Stimulated activated CD4-positive, alpha-beta T cell treated with anti-CD3 and anti-CD28 coated beads, Interleukin-15, amount 100 ng/mL, for 48 hours (primary cell): ENCODE measurements around the gene TSPAN14.
"Not testable (repeated sequence)": the region's sequence is repeated elsewhere in the genome, so short reads cannot be mapped to it uniquely, and the experiment has no call there.

Source experiments
- DNase-seq, 2 donors: peaks; one replicate each; pipeline ENCODE4 v3.0.0-alpha.2; 2020; ENCODE audit warnings: low read depth in 2 of 2

The TSPAN14 gene, protein sequence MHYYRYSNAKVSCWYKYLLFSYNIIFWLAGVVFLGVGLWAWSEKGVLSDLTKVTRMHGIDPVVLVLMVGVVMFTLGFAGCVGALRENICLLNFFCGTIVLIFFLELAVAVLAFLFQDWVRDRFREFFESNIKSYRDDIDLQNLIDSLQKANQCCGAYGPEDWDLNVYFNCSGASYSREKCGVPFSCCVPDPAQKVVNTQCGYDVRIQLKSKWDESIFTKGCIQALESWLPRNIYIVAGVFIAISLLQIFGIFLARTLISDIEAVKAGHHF

GRCh38 chr10:80453842-80454512 is at the start of gene TSPAN14:
TSPAN14 (plus strand) TSS chr10:80454310; CDS start chr10:80489234, 34,924 bp downstream.
- peak in 1 of 2 donors; percentile 70 for DNase-seq

- DNase-seq: no peak
Observed at GRCh38 chr10:80405035-80405434, 49.1 kb upstream of the TSPAN14 start.

- no peak for DNase-seq
Observed at GRCh38 chr10:80405626-80406025, 48.5 kb upstream of the TSPAN14 start.

DNA sequence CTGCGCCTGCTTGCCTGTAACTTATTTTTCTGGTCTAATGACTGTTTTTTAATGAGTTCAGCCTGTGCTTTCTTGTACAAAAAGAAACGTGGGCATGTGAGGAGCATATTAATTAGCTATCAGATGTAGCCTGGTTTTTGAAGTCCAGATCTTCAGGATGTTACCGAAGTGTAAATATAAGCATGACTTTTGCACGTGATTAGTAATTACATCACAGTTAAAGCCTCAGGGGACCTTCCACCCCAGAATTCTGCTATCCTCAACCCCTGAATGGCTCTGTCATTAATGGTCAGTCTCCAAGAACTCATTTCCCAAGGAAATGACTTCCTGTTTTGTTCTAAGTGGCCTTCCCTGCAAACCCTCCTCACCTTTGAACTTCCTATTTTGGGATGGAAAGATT is 47.9 kb upstream of the TSPAN14 start:
- DNase-seq: no peak

DNA sequence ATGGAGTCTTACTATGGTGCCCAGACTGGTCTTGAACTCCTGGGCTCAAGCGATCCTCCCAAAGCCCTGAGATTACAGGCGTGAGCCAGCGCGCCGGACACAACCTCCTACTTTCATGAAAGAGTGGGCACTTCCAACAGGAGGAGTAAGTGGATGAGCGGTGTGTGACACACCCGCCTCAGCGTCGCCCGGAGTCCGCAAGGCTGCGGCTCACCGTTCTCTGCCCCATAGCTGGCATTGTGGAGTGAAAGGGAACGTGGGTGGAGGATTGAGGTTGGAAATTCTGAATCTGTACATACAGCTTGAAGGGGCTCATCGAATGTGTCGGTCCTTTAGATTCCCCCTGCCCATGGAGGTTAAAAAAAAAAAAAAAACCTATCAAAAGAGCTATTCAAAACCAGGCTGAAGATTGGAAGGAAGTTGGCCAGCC is 46.3 kb upstream of the TSPAN14 start:
- DNase-seq: peak; percentile 43 to 58

GRCh38 chr10:80408242-80409101 is 45.6 kb upstream of the TSPAN14 start, which contains the start of gene PRXL2A:
PRXL2A (plus strand) TSS chr10:80408551; CDS start chr10:80420468, 11,917 bp downstream.
- peak; percentile 67 to 81 for DNase-seq

DNA sequence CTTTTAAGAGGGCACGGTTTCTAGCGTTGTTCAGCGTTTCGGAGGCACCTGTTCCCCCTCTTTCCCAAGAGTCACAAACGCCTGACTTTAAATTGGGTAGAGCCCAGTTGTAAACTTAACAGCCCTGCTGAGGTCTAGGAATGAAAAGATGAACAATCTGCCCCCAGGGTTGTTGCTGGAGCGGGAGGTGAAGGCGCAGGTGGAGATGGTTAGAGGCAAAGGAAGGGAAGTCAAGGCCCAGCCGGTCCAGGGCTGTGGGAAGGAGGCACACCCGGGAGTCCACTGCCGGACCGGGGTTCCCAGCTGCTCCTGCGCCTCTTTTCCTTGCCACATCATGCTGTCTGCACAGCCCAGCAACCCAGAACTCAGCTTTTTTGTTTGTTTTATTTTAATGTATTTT is 45.0 kb upstream of the TSPAN14 start:
- DNase-seq: no peak

- DNase-seq: no peak
Observed at GRCh38 chr10:80410122-80410521, 44.0 kb upstream of the TSPAN14 start.

DNA sequence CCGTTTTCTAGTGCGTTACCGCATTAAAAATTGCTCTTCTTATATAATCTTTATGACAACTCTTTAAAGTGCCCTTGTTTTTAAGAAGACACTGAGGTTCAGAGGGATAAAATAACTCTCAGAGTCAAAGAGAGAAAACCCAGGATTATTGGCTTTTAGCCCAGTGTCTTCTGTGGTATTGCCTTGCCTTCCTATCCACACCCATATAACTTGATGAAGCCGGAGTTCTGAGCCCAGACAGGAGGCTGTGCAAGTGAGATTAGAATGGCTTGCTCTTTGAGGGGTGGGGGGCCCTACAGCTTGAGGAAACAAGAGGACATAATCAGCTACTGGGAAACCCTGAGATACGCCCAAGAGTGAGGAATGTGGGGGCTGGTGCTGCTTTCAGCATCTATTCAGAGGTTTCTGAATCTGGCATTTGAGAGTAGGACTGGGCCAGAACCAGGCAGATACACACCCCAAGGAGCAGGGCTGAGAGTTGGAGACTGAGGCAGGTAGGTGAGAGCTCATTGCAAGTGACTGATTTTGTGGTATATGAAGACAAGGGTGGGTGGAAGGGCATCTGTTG is 43.4 kb upstream of the TSPAN14 start:
- DNase-seq: no peak

GRCh38 chr10:80411267-80411668 is 42.8 kb upstream of the TSPAN14 start:
- DNase-seq: no peak

DNA sequence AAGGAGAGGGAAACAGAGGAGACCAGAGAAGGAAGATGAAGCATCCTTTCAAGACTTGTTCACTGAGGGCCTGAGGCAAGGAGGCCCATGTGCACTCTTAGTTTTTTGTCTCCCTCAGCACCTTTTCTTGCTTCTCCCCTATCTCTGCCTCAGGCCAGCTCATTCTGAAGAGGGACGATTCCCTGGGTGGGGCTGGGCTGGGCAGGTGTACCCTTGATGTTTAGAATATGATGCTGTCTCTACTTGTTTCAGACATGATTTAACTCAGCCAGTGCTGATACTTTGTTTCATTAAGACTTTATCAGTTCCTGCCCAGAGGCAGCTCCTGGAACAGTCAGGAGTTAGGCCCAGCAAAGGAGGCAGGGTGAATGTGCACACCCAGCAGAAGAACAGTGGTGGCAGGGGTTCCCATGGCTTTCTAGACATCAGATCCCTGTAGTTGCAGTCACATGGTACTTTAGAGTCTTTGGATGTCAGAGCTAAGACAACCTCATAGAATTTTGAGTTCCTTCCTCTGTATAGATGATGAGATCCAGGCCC is 42.4 kb upstream of the TSPAN14 start:
- DNase-seq: no peak

DNA sequence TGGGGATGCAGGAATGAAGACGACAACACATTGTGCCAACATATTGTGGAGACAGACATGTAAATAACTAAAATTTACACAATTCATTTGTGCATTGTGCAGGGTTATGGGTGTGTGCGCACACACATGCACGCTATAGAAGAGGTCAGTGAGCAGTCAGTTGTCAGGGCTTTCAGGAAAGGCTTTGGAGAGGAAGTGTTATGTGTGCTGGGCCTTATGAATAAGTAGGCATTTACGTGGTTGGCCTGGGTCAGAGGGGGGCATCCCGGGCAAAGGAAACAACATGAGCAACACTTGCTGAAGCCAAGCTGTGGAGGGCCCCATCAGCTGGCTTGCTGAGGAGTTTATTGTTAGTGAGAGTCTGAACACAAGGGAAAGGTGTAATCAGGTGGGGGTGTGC is 41.6 kb upstream of the TSPAN14 start:
- DNase-seq: no peak

GRCh38 chr10:80413271-80413996 is 40.7 kb upstream of the TSPAN14 start:
- DNase-seq: no peak

DNA sequence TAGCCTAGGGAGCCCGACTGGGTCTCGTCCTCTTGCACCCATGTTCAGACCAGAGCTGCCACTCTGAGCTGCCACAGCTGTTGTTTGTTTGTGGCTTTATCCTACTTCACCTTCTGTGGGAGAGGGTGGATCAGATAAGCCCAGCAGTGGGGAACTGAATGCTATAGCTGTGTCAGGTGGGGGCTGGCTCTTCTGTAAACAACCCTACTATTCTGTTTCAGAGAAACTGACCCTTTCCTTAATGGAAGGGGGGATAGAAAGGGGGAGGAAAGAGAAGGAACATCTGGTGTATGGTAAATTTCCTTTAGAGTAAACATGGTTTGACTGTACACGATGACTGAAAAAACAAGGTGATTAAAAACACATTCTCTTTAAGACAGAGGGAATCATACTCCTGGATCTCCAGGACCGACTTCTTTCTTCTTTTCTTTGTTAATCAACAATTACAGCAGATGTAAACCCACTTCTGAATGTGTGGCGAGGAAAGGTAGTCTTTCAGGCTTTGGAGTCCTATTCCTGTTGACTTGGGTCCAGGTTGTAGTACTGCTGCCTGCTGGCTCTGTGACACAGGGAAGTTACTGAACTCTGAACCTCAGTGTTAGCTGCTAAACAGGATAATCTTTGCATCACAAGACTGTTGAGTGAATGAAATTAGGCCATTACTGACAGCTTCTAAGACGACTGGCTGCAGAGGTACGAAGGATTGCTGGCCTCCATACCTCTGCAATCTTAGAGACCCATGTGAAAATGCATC is 39.8 kb upstream of the TSPAN14 start:
- DNase-seq: no peak

DNA sequence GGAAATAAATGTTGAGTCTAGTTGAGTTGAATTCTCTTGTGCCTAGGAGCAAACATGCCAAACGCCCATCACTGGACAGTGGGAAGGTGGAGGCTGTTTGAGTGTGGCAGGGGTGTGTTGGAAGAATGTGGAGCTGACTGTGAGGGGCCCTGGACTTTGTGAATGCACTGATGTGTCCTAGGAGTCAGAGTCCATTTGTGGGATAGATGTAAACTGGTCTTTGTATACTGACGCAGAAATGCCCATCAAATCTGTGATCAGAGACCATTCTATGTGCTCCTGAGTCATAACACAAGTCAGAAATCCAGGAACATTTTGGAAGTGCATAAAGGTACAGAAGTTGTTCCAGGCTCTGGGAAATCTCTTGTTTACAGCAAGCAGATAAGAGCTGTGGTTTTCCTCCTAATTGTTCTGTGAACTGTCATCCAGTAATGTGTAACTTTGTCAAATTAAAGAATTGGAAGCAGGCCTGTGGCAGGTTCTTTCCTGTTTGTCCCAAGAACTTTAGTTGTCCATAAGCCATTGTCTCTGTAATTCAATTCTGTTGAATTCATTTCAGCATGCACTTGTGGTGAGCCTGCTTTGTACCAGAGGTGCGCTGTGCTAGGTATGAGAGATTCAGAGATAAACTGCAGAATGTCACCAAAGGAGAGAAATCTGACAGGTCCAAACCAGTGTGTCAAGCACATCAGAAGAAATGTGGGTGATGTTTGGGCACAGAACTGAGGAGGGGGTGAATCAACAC is 38.2 kb upstream of the TSPAN14 start:
- no peak for DNase-seq

DNA sequence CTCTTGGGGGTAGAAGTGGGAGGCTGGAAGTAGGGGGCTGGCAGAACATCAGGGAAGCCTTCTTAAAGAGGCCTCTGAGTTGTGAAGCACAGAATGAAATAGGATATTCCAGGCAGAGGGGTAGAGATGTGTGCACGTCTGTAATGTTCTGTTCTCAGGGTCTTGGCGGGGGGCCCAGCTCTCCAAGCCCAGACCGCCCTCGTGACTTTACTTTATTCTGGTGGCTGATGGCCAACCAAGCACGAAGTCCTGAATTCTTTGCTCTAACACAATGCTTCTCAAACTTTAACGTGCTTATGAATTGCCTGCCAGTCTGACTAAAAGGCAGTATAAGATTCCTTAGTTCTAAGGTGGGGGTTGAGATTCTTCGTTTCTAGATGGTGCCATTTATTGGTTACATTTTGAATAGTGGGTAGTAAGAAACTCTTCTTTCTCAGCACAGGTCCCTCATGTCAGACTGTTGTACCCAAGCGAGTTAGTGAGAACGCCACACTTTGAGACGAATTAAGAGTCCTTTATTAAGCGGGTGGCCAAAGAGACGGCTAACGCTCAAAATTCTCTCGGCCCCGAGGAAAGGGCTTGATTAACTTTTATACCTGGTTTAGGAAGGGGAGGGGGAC is 37.5 kb upstream of the TSPAN14 start:
- no peak for DNase-seq

DNA sequence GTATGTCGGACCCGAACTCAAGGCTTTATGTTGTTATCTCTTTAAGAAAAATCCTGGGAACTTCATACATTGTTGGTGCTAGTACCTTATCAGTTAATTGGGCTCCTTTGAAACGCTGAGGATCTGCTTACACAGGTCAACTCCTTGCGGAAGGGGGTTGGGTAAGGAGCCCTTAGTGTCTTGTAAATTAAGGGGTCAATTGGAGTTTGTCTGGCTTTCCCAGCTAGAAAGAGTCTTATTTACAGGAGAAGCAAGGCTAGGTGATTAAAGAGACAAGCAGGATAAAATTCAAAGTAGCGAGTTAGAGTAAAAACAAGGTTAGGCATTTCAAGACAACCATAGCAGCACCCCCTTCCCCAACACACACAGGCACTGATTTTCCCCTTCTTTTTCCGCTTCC is 36.9 kb upstream of the TSPAN14 start:
- DNase-seq: not testable (repeated sequence)

DNA sequence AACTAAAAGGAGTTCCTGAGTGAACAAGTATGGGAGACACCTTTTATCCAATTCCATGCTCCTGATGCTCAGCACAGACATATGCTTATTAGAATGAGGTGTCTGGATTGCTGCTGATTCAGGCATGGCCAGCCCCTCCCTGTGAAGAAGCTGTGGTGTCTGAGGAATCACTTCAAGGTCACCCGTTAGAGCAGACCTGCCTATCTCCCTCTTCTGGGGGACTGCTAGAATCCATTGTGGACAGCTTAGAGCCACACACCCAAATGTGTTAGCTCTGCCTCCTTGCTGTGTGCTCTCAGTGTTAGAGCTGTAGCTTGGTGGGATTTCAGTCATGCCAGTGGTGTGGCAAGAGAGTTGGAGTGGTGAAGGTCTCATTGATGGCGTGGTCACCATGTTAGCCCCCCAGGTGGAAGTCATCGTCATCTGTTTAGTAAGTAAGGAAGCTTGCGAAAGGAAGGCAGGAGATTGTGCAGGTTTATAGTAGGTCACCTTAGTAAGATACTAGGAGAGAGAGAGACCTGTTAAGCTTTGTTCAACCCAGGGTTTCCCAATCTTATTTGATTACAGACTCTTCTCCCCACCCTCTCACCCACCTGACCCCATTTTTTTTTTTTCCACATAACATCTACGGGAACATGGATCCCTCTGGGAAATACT is 32.9 kb upstream of the TSPAN14 start:
- no peak for DNase-seq
